ENCODE data around the gene ZFP42.

DNA sequence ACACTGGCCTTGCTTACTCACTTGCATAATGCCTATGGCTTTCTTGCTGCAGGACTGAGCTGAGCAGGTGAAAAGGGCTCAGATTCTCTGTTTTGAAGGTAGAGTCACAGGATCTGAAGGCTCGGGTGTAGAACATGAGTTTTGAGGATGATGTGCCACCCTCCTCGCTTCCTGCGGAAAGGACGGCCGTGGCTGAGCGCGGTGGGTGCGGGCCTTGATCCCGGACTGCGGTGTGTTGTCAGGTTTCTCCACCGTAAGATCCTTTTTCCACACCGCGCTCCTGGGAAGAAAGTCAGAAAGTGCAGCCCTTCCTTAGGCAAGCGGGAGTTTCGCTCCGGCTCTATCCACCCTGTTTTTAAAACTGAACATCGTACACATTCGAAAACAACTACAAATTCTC lies 36.2 kb downstream of the ZFP42 start:
- TF ChIP-seq YY1 (IDR thresholded peaks at IDR 0.05; ENCODE audit: insufficient read depth, insufficient read length) (no peak), ZNF274 (IDR thresholded peaks at IDR 0.05; ENCODE audit: low read depth, low read length) (no peak), SUZ12 (IDR thresholded peaks at IDR 0.05; ENCODE audit: extremely low read depth, insufficient read depth, insufficient read length) (no peak)
